ENCODE results near the gene RNF213.
"Not testable (repeated sequence)": the region's sequence is repeated elsewhere in the genome, so short reads cannot be mapped to it uniquely, and the experiment has no call there.

RNF213 gene

DNA sequence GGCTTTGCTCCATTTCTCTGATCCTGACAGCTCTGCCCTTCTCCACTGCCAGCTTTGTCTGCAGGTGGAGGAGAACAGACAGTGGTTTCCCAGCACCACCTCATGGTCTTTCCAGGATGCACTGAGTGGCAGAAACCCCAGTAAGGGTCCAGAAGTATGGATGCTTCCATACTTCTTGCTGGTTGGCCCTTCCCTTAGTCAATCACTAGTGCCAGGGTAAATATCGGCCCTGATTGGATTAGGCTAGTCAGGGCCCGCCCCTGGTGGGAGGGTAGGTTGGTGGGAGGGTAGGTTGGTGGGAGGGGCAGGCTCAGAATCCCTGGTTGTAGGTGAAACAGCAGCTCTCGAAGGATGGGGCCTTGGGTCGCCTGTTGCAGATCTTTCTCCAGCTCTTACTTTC, 10.2 kb downstream of the RNF213 start:
- ChIA-PET POLR2A (ENCODE audit: low non-redundant PET) (no interaction called here), CTCF (no interaction called here)
- H3K27ac ChIP-seq, result peak overlapping the region; percentile 23
- no peak for TF ChIP-seq CTCF (conservative IDR thresholded peaks at IDR 0.05; ENCODE audit: low read depth)
- DNase-seq (ENCODE audit: low spot score), result peak; percentile 81

DNA sequence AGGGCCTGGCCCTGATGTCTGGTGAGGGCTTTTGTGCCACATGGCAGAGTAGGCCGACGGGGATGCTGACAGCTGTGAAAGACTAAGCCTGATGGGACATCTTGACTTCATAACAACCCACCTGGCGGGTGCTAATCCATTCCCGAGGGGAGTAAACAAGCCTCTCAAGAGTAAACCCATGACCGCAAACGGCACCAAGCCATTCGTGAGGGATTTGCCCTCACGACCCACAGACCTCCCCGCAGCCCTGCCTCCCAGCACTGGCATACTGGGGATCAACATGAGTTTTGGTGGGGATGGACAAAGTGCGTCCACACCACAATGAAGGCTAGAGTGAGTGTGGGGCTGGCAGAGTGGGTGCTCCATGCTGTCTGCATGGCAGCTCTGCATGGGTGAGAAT, 11.7 kb downstream of the RNF213 start:
- ChIA-PET CTCF (interaction anchor here (0.6 kb wide), 1 partner anchor 416 kb away, joined by 3 read pairs; no protein-coding TSS in a partner anchor), POLR2A (ENCODE audit: low non-redundant PET) (no interaction called here)
- DNase-seq (ENCODE audit: low spot score), result no peak
- no peak for TF ChIP-seq CTCF (conservative IDR thresholded peaks at IDR 0.05; ENCODE audit: low read depth)
- H3K27ac ChIP-seq, result peak overlapping the region; percentile 23

- ChIA-PET POLR2A (ENCODE audit: low non-redundant PET) (no interaction called here), CTCF (no interaction called here)
- H3K27ac ChIP-seq, result peak overlapping the region; percentile 31
- DNase-seq (ENCODE audit: low spot score), result no peak
- TF ChIP-seq CTCF (conservative IDR thresholded peaks at IDR 0.05; ENCODE audit: low read depth), result no peak
Observed at GRCh38 chr17:80274331-80274730, 13.7 kb downstream of the RNF213 start.

DNA sequence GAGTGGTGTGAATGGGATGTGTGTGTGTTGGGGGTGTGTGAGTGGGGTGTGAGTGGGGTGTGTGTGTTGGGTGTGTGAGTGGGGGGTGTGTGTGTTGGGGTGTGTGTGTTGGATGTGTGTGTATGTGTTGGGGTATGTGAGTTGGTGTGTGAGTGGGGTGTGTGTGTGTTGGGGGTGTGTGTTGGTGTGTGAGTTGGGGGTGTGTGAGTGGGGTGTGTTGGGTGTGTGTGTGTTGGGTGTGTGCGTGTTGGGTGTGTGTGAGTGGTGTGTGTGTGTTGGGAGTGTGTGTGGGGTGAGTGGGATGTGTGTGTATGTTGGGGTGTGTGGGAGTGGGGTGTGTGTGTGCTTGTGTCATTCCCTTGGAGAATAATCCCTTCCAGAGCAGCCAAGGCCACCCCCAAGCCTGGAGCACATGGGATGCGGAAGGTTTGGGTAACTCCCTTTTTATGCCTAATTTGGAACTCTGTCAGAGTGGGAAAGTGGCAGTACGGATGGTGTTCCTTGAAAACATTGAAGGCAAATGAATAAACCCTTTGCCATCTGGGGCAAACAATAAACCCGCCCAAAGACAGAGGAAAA, 14.3 kb downstream of the RNF213 start:
- CTCF ChIA-PET, result no interaction called here
- no peak for DNase-seq (ENCODE audit: low spot score)
- H3K27ac ChIP-seq, result peak overlapping the region; percentile 52
- POLR2A ChIA-PET (ENCODE audit: low non-redundant PET), result no interaction called here
- no peak for TF ChIP-seq CTCF (conservative IDR thresholded peaks at IDR 0.05; ENCODE audit: low read depth)

DNA sequence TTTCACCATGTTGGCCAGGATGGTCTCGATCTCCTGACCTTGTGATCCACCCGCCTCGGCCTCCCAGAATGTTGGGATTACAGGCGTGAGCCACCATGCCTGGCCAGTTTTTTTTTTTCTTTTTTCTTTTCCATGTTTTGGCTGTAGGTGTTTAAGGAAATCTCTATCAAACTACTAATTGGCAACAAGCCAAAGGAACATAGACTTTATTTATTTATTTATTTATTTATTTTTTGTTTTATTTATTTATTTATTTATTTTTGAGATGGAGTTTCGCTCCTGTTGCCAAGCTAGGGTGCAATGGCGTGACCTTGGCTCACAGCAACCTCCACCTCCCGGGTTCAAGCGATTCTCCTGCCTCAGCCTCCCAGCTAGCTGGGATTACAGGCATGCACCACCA, 15.2 kb downstream of the RNF213 start:
- POLR2A ChIA-PET (ENCODE audit: low non-redundant PET); CTCF ChIA-PET; DNase-seq (ENCODE audit: low spot score): not testable (repeated sequence)
- peak overlapping the region; percentile 52 for H3K27ac ChIP-seq

GRCh38 chr17:80277751-80278671, 17.4 kb downstream of the RNF213 start:
- peak overlapping the region; percentile 89 for H3K27ac ChIP-seq
- TF ChIP-seq CTCF (conservative IDR thresholded peaks at IDR 0.05; ENCODE audit: low read depth), result no peak
- POLR2A ChIA-PET (ENCODE audit: low non-redundant PET), result no interaction called here
- no peak for DNase-seq (ENCODE audit: low spot score)
- CTCF ChIA-PET, result interaction anchor here (0.8 kb wide), 1 partner anchor 61 kb away, joined by 4 read pairs; no protein-coding TSS in a partner anchor

DNA sequence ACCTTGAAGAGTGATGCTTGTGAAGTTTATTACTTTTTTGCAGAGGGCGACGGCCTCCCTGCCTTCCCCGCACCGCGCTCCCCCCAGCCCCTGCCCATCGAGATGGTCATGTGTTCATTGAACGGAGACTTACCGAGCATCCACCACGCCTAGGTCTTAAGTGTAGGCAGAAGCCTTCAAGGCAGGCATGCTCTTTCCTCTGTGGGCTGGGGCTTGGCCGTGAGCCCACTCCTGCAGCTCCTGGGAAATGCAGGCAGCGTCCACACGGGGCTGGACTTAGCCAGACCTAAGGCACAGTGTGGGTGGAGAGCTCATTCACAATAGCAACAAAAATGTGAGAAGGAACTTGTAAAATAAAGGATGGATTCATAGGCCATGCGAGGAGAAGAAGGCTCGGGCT, 19.2 kb downstream of the RNF213 start:
- DNase-seq (ENCODE audit: low spot score), result no peak
- POLR2A ChIA-PET (ENCODE audit: low non-redundant PET), result interaction anchor here (0.6 kb wide), 1 partner anchor 27 kb away, joined by 5 read pairs; no protein-coding TSS in a partner anchor
- H3K27ac ChIP-seq, result peak overlapping the region; percentile 89
- CTCF ChIA-PET, result no interaction called here
- TF ChIP-seq CTCF (conservative IDR thresholded peaks at IDR 0.05; ENCODE audit: low read depth), result no peak
